GM21515 (cell line): ENCODE results near the gene ARRB2.
"Not testable (repeated sequence)": the region's sequence is repeated elsewhere in the genome, so short reads cannot be mapped to it uniquely, and the experiment has no call there.

Experiments used
- ATAC-seq: cut with Tn5 transposase; IDR thresholded peaks from one replicate; pipeline ENCODE4 v1.9.1; 2021; ENCODE audit not compliant: unreplicated experiment

Gene ARRB2

DNA sequence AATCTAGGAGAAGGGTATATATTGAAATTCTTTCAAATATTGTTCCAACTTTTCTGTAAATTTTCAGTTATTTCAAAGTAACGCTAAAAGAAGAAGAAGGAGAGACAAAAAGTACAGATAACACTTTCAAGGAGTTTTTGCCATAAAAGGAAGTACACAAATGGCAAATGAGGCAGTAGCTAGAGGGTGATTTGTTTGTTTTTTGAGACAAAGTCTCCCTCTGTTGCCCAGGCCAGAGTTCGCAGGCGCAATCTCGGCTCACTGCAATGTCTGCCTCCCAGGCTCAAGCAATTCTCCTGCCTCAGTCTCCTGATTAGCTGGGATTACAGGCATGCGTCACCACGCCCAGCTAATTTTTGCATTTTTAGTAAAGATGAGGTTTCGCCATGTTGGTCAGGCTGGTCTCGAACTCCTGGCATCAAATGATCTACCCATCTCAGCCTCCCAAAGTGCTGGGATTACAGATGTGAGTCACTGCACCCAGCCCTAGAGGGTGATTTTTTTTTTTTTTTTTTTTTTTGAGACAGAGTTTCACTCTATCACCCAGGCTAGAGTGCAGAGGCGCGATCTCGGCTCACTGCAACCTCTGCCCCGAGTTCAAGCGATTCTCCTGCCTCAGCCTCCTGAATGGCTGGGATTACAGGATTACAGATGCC is 10.9 kb upstream of the ARRB2 start:
- not testable (repeated sequence) for ATAC-seq

DNA sequence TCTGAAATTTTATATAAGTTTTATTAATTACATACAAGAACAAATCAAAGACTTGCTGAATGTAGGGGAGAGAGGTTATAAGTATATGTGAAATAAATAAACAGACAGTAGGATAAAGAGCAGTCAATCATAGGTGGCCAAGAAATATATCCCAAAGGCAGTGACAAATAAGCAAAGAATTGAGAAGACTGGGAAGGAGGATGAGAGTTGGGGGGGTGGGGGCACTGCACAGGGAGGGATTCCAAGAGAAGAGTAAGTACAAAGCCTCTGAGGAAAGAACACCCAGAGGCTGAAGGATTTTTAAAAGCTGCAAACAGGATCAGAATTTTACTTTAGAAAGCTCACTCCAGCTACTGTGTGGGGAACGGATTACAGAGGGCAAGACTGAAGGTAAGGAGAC is 9.3 kb upstream of the ARRB2 start:
- no peak for ATAC-seq

DNA sequence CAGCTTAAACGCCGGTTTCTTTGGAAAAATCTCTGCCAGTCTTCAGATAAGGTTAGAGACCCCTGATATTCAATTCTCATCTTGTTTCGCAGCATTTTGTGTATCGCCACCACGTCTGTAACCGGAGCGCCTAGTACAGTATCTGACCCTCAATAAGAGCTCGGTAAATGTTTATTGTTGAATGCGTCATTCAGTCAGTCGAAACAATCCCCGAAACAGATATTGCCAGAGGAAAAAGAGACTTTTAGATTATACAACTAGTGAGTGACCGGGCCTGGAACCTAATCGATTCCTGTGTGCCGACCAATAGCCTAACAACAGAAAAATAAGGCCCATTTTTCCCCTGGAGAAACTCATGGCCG is 7.1 kb upstream of the ARRB2 start:
- ATAC-seq = no peak

DNA sequence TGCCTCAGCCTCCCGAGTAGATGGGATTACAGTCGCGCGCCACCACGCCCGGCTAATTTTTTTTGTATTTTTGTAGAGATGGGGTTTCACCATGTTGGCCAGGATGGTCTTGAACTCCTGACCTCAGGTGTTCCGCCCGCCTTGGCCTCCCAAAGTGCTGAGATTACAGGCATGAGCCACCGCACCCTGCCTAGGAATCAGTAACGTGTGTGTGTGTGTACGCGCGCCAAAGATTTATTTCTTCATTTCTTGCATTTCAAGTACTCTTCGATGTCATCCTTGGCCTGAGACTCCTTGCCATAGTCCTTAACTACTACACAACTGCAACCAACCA is 5.9 kb upstream of the ARRB2 start:
- not testable (repeated sequence) for ATAC-seq

DNA sequence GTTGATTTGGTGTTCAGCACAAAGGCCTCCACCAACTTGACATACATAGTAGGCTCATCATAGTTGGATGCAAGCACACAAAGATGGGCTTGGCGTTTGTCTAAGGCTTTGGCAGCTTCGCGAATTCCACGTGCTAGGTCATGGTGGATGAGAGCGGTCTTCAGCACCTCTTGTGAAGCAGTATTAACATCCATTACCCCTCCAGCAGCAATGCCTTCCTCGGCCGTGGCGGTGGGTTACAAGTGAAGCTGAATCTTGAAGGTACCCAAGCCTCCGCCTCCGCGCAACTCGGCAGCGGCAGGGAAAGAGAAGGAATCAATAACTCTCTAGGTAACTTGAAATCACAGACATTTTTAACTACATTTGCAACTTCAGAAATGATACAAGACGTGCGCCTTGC is 5.4 kb upstream of the ARRB2 start:
- no peak for ATAC-seq

DNA sequence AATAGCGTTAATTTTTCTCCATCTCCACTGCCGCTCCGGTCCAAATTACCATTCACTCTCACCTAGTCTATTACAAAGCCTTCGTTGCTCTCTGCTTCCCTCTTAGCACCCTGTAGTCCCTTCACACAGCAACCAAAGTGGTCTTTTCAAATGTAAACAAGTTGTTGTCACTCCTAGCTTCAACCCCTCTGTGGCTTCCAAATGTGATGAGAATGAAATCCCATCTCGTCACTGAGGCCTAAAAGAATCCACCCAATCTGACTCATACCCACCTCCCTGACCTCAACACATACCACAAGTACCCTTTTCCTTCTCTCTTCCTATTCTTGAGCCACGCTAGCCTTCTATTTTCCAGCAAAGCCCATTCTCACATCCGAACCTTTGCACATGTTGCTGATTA is 4.3 kb upstream of the ARRB2 start:
- ATAC-seq = no peak

DNA sequence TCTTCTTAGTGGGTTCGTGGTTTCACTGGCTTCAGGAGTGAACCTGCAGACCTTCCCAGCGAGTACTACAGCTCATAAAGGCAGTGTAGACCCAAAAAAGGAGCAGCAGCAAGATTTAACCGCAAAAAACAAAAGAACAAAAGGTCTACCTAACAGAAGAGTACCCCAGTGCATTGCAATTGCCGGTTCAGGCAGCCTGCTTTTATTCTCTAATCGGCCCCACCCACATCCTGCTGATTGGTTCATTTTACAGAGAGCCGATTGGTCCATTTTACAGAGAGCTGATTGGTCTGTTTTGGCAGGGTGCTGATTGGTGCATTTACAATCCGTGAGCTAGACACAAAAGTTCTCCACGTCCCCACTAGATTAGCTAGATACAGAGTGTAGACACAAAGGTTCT is 2.0 kb upstream of the ARRB2 start:
- no peak for ATAC-seq

DNA sequence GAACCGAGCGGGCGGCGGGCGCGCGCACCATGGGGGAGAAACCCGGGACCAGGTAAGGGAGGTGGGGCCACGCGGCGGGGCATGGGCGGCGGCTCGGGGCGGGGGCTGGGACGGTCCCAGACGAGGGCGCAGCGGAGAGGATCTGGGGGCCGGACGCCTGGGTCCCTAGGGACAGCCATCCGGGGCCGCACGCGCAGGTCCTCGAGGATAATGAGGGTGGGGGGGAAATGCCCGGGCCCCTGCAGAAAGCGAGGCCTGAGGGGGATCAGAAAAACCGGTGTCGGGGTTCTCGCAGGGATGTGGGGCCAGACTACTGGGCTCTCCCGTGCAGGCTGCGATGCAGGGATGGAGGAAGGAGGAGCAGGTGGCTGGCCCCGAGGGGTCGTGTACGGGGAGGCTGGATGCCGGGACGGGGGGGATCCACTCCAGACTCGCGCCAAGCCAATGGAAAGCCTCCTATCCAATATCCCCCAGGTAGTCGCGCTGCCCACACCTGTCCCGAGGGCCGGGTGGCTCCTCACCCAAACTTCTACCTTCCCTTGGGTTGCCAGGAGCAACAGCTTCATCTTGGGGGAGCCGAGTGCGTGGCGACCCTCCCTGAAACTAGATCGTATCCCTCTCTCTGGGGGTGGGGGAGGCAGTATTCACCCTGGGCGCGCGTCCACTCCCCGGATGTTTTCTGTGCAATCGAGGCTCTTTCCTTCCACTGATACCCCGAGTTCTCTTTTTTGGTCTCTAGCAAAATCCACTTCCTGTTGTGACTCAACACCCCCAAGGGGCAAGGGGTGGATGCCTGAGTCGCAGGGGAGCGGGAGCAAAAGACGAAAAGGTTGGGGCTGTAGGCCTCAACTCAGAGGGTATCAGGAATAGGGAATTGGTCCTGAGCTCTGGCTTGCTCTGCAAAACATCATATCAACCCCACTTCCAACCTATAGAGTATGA is 532 bp downstream of the ARRB2 start:
- ATAC-seq = no peak

DNA sequence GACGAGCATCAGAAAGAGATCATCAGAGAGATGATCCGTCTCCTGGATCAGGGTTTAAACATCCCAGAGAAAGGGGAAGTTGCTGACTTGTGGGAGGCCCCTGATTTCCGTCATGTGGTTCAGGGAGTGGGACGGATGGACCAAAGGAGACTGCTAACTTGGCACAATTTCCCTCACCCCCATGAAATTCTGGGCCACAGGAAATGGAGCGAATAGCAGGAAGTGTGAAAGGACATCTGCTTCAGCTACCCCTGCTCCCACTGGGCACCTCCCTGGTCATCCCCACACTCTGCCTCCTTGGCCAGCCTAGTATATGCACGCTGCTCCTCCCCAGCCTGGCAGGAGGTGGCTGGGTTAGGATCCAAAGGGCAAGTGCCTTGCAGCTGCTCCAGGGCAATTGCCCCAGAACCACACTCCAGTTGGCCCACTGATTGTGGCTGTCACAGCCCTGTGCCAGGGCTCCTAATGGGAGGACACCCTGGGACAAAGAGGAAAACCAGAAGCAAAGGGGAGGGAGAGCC is 1.3 kb downstream of the ARRB2 start:
- no peak for ATAC-seq

DNA sequence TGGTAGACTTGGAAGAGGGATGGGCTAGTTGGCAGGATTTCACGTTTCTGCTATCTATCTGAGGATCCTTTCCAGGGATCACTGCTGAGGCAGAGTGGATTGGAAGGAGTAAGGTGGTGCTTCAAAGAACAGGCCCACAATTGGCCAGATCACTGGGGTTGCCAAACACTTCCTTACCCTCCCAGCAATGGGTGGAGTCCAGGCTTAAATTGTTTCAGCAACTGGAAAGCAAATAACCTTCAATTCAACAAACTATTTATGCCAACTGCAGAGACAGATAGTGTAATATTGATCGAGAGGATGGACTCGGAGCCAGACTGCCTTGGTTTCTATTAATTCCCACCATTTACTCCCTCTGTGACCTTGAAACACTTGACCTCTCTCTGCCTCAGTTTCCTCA is 2.1 kb downstream of the ARRB2 start:
- no peak for ATAC-seq

DNA sequence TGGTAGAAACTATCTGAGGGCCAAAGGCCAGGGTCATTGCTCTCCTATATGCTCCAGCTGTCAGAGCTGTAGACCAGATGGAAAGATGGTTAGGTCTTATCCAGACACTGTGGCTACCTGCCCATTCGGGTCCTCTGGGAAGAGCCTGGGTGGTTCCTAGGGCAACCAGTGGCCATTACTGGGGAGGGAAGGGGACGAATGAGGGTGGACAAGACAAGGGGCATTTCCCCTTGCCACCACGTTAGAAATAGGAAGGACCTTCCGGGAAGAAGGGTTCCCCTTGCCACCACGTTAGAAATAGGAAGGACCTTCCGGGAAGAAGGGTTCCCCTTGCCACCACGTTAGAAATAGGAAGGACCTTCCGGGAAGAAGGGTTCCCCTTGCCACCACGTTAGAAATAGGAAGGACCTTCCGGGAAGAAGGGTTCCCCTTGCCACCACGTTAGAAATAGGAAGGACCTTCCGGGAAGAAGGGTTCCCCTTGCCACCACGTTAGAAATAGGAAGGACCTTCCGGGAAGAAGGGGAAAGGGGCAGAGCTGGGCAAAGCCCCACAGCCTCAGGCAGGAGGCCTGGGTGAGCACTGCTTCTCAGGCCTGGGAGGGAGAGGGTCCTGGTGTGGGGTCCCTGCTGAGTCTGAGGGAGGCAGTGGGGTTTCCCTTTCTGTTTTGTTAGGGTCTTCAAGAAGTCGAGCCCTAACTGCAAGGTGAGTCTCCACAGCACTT is 4.1 kb downstream of the ARRB2 start:
- ATAC-seq = not testable (repeated sequence)

DNA sequence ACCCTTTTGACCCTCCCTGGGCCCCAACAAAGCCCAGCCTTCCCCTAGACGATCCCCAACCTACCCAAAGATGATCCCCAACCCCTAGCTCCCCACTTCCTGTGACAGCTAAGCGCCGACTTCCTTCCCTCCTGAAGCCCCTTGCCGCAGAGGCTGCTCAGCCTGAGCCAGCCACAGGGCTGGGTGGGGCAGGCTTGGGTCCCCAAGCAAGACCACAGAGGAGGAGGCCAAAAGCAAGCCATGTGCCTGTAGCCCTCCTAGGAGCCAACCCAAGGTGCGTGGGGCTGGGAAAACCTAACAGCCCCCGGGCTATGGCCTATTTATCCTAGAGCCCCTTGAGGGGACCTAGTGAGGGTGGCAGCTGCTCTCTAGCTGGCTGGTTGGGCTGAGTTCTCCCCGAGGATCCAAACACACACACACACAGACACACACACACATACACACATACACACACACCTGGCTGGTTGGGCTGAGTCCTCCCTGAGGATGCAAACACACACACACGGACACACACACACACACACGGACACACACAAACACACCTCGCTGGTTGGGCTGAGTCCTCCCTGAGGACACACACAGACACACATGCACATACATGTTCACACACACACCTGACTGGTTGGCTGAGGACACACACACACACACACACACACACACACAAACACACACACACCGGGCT is 4.8 kb downstream of the ARRB2 start:
- no peak for ATAC-seq

DNA sequence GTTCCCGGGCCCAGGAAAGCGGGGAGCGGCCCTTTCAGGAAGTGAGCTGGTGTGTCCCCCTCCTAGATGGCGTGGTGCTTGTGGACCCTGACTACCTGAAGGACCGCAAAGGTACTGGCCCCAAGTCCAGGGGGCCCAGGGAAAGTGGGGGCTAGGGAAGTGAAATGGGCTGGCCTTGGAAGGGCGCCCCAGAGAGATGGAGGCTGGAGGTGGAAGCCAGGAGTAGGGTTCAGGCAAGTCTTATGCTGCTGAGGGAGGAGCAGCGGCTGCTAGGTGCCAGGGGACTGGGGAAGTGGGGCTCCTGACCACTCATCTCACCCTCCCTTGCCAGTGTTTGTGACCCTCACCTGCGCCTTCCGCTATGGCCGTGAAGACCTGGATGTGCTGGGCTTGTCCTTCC is 5.6 kb downstream of the ARRB2 start:
- ATAC-seq = no peak

DNA sequence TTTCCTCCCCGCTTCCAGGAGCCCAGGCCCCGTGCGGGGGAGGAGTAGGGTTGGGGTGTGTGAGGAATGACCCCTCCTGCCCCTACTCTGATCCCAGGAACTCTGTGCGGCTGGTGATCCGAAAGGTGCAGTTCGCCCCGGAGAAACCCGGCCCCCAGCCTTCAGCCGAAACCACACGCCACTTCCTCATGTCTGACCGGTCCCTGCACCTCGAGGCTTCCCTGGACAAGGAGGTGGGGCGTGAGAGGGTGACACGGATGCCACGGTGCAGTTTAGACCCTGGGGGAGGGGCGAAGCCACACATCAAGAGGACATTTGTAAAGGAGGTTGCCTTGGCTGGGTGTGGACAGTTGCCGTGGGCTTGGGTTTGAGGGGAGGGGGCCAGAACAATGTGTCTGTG is 7.4 kb downstream of the ARRB2 start:
- no peak for ATAC-seq

DNA sequence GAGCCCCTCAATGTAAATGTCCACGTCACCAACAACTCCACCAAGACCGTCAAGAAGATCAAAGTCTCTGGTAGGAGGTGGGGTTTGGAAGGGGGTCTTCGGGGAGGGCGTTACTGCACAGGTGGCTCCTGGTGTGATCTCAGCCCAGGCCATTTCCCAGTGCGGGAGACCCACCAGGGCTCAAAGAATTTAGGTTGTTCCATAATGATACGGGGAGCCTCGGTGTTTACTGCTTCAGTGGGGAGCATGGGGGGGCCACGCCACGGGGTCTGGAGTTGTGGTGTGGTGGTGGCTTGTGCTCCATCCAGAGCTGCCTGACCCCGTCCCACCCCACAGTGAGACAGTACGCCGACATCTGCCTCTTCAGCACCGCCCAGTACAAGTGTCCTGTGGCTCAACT is 7.8 kb downstream of the ARRB2 start:
- ATAC-seq = no peak

DNA sequence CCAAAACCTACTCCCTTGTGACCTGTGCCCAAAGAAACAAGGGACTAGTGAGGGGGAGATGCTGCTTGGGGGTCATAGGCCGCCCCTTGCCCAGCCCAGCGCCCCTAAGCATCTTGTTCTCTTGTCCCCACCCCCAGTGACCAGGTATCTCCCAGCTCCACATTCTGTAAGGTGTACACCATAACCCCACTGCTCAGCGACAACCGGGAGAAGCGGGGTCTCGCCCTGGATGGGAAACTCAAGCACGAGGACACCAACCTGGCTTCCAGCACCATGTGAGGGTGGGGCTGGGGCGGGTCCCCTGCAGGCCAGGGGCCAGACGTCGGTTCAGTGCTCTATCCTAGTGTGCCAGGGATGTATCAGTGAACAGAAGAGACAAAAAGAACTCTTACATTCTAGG is 8.7 kb downstream of the ARRB2 start:
- ATAC-seq = no peak

DNA sequence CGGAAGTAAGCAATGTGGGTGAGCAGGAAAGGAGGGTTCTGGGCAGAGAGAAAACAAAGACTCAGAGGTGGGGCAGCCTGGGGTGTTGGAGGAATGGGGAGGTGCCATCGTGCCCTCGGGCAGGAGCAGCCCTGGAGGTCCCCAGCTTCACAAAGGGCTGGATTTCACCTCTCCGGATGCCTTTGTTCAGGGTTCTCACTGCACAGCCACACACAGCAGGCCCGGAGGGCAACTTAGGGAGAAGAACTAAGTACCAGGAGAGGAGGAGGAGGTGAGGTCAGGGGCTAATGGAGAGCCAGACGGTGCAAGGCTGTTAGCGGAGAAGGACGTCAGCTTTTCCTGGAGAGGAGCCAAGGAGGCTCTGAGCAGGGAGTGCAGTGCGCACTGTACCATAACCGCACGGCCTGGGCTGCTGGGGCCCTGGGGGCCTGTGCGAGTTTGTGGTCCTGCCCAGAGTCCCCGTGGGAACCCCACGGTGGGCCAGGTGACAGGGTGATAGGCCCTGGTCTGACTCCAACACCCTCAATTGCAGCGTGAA is 9.3 kb downstream of the ARRB2 start:
- no peak for ATAC-seq

DNA sequence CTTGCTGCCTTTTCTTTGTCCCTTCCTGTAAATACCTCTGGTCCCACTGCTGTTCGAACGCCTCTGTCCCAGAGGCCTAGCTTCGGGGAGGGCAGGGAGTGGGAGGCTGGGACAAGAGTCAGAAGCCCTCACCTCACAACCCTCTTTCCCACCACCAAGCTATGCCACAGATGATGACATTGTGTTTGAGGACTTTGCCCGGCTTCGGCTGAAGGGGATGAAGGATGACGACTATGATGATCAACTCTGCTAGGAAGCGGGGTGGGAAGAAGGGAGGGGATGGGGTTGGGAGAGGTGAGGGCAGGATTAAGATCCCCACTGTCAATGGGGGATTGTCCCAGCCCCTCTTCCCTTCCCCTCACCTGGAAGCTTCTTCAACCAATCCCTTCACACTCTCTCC is 10.4 kb downstream of the ARRB2 start:
- ATAC-seq = no peak

DNA sequence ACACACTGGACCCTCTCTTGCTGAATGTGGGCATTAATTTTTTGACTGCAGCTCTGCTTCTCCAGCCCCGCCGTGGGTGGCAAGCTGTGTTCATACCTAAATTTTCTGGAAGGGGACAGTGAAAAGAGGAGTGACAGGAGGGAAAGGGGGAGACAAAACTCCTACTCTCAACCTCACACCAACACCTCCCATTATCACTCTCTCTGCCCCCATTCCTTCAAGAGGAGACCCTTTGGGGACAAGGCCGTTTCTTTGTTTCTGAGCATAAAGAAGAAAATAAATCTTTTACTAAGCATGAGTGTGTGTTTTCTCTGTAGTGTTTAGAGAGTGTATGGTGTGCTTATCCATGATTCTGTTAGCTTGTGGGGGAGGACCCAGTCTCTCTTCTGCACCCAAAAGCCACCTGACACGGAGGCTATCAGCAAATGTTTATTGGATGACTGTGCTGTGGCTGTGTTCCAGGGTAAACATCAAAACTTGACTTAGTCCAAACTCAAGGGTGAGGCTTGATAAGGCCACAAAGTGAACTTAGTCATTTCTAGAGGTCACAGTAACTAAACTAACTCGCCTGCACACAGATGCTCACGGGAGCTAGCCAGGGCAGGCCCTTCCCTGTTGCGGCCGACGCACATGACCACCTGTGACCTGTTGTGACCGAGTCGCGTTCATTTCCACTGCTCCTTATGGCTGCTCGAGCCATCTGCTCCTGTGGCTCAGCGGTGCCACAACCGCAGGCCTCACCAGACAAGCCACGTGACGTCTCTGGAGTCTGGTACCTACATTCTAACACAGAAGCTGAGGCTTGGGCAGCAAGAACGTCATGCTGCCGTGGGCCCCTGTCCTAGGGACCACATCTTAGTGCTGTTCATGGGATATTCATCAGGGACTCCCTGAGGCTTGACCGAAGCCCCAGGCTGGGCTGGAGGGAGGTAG is 11.0 kb downstream of the ARRB2 start:
- no peak for ATAC-seq

DNA sequence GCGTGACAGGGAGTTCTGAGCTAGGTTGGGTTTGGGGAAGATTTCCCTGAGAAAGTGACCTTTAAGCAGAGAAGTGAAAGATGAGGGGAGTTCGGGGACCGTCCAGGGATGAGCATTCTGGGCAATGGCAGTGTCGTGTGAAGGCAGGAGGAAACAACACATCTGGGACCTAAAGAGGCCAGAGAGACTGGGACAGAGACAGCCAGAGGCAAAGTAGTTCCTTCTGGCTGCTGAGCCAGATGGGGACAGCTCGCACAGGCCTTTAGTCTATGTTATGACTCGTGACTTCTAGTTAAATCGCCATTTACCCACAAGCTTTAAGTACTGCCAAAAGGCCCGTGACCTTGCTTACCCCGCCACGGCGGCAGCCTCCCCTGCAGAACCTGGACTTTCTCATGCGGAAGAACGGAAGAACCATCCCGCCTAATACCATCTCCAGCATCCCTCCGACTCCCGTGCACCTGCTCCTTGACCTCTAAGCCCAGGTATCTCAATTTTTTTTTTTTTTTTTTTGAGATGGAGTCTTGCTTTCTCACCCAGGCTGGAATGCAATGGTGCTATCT is 12.3 kb downstream of the ARRB2 start:
- no peak for ATAC-seq
